HG03354 (cell line): ENCODE results near the gene SLC12A1.
A peak's percentile ranks its signal among the peaks of the same experiment; 100 is the strongest.

Experiments
- ATAC-seq: cut with Tn5 transposase; IDR thresholded peaks from one replicate; pipeline ENCODE4 v1.9.1; 2021; ENCODE audit warnings: mild to moderate bottlenecking; ENCODE audit not compliant: unreplicated experiment, poor library complexity, severe bottlenecking

The SLC12A1 gene

DNA sequence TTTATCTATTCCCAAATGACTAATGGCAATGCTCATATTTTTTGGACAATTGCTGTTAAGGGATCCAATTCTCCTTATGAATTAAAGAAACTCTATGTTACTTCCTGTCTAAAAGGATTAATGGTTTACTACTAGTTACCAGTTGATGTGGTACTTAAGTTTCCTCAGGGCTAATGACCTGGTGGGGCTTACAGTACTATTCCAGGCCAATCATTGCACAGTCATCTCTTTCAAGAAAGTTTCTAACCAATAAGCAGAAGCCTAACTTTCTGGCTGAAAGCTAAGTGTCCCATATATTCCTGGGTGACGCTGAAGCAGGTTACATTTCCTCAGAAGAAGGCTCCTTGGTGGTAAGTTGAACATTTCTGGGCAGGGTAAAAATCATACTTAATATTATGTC is at the start of gene SLC12A1:
TSS of gene SLC12A1 (plus strand) at position 322 of the 400 bp plus-strand sequence. CDS start 1,418 bp downstream, outside the sequence.
- no peak for ATAC-seq

GRCh38 chr15:48168616-48169015 is 37.5 kb upstream of the SLC12A1 start:
- ATAC-seq = no peak

DNA sequence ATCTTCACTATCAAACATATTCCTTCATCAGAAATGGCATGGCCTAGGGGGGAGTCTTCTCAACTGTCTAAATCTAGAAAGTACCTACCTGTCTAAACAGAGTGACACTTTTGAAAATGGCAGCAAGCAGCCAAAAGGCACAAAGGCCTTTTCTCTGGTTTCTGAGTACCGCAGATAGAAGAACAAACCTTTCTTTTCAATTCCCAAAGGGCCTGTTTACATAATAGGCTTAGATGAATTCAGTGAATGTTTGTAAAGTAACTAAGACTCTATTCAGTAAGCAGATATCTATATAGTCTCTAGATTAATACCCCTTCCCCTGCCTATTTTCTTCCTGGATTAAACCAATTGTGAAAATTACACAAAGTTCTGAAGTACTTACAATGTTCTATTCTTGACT is 35.1 kb upstream of the SLC12A1 start:
- ATAC-seq = no peak

DNA sequence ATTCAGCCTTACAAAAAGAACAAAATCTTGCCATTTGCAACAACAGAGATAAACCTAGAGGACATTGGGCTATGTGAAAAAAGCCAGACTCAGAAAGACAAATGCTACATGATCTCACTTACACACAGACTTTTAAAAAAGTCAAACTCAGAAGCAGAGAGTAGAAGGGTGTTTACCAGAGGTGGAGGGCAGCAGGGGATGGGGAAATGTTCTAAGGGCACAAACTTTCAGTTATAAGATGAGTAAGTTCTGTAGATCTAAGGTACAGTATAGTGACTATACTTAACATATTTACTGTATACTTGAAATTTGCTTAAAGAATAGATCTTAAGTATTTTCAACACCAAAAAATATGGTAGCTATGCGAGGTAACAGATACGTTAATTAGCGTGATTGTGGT is 31.0 kb upstream of the SLC12A1 start:
- no peak for ATAC-seq

DNA sequence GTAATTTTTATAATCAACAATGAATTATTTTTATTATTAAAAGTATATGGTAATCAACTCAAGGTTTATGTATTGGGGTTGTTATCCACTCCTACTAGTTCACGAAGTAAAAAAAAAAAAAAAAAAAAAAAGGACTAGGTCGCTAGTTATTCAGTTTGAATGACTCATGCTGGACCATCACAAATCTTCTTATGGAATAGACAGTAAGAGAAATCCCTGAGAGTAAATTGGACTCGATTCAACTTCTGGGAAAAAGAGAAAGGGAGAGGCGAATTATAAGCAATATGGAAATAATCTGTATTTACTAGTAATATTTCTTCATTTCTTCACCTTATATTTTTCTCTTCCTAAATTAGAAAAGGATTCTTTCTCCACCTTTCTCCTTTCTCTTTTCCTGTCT is 30.0 kb upstream of the SLC12A1 start:
- no peak for ATAC-seq

- ATAC-seq = peak; percentile 41
These were observed 29.1 kb upstream of the SLC12A1 start for GRCh38 chr15:48176957-48177356.

GRCh38 chr15:48177383-48177765 is 28.7 kb upstream of the SLC12A1 start:
- ATAC-seq = peak; percentile 69

DNA sequence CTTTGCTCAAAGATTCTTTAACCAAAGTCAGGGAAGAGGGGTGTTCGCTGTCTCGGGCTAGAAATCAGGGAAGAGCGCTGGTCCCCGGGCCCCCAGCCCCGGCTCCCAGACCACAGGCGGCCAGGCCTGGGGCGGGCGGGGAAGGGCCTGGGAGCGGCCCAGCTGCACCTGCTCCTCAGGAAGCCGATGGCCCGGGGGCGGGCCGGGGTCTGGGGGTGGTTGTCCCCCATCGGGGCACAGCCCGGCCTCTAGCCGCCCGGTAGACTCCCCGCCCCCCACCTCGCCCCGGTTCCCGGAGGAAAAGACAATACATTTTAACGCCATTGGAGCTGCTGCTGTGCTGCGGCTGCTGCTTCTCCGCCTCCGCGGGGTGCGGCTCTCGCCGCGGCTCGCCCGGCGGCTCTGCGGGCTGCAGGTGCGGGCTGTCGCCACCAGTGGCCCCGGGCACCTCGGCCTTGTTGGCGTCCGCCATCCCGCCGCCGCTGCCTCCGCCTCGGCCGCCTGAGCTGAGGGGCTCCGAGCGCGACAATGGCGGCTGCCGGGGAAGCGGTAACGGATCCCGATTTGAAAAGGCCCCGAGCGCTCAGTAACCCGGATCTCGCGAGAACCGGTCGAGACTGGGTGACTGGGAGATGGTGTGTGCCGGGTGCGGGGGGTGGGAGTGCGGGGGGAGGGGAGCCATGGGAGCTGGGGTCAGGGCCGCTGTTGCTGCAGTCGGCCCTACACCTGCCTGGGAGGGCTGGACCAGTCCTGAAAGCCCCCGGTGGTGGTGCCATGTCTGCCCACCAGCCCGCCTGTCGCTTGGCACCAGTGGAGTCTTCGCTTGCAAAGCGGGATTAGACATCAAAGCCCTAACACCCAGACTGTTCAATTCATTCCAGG is 28.1 kb upstream of the SLC12A1 start, which contains the start of gene MYEF2:
TSS of gene MYEF2 (minus strand) at position 530 of the 882 bp plus-strand sequence. CDS start at position 472, 58 bp downstream.
- ATAC-seq = peak; percentile 83

DNA sequence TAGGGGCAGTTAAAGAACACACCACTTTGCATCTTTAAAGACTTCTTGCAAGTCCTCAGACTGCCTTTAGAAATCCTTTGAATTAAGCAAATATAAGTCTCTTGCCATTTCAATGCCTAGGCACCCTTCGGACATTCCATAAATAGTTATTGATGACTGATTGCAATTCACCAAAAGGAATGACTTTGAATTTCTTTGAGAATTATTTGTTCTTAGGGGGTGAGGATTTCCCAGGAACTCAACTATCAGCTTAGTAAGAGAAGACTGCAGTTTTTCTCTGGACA is 27.5 kb upstream of the SLC12A1 start:
- ATAC-seq = no peak

- ATAC-seq = no peak
These were observed 23.4 kb upstream of the SLC12A1 start for GRCh38 chr15:48182749-48183148.

GRCh38 chr15:48185529-48185928 is 20.6 kb upstream of the SLC12A1 start:
- ATAC-seq = no peak

DNA sequence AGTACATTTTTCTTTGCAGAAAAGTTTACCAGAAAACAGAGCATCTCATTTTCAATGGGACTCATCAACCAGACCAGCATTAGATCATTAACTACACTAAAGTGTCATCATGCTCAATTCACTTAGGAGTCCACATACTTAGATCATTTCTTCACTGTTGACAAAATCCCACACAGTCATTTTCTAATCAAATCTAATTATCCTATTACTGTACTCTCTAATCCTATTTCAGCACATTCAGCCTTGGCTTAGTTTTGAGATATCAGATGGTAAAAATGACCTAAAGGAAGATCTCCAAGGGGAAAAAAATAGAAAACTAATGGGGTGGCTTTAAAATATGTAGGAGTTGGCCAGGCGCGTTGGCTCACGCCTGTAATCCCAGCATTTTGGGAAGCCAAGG is 19.8 kb upstream of the SLC12A1 start:
- no peak for ATAC-seq

- ATAC-seq = no peak
These were observed 15.0 kb upstream of the SLC12A1 start for GRCh38 chr15:48190932-48191573.

DNA sequence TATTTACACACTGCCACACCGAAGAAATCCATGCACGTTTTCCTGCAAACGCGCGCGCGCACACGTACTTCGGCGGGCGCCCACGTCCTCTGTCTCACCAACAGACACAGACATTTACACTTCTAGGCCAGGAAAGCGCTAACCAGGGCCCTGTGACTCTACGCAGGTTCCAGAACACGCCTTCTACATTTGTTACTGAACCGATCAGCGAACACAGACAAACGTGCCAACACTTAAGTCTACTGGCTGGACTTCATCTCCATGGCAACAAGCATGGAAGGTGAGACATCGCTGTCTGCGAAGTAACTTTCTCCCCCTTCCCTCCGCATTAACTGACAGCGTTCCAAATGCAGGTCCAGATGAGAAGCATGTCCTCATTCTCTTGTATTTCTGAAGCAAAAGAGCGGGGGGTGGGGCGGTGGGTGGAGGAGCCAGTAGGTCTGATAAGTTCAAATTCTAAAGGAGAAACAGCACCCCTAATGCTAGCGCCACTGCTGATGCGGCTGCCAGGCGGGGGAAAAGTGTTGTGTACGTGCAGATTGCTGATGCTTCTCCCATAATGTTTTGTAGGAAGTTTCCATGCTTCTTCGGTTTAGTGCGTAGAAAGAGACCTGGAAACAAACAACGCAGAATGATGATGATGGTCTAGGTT is 14.4 kb upstream of the SLC12A1 start, which contains the start of gene CTXN2:
TSS of gene CTXN2 (plus strand) at position 92 of the 652 bp plus-strand sequence. CDS start 9,636 bp downstream, outside the sequence.
- no peak for ATAC-seq

- no peak for ATAC-seq
These were observed 4.0 kb upstream of the SLC12A1 start for GRCh38 chr15:48202068-48202467.

DNA sequence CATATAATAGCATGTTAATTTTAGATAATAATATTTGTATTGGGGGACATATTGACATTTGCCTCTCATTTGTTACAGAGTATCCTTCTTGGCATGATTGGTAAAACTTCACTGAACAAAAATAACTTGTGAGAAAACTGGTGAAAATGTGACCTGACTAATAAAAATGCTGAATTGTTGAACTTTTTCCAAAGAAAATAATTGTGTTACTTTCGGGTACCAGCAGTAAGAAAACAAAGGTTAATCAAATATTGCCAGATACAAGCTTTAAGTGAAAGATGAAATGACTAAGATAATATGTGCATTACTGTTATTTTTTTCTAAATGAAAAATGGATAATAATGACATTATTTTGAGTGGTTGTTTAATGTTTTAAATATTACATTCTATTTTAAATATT is 15.2 kb downstream of the SLC12A1 start:
- ATAC-seq = no peak

DNA sequence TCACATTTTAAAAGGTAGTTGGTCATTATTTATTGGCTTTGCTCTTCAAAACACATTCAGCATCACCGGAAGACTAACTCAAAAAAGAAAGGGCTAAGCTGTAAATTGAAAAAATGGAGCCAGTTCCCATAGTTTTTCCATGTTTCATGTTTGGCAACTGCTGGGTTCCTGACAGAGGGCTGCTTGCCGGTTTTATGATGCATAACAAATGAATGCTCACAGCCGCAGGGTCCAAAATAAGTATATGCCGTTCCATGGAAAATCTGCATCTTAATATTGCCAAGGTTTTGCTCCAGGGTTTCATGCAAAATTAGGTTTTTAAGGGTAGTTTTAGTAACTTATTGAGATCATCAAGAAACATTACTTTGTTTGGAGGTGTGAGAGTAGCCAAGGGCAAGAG is 15.8 kb downstream of the SLC12A1 start:
- ATAC-seq = no peak

- ATAC-seq = no peak
These were observed 16.5 kb downstream of the SLC12A1 start for GRCh38 chr15:48222627-48223026.

GRCh38 chr15:48225771-48226170 is 19.7 kb downstream of the SLC12A1 start:
- no peak for ATAC-seq

GRCh38 chr15:48230498-48230897 is 24.4 kb downstream of the SLC12A1 start:
- no peak for ATAC-seq

GRCh38 chr15:48233246-48233645 is 27.1 kb downstream of the SLC12A1 start:
- ATAC-seq = no peak
